ENCODE results near the gene ARHGEF25.
"Not testable (repeated sequence)": the region's sequence is repeated elsewhere in the genome, so short reads cannot be mapped to it uniquely, and the experiment has no call there.

DNA sequence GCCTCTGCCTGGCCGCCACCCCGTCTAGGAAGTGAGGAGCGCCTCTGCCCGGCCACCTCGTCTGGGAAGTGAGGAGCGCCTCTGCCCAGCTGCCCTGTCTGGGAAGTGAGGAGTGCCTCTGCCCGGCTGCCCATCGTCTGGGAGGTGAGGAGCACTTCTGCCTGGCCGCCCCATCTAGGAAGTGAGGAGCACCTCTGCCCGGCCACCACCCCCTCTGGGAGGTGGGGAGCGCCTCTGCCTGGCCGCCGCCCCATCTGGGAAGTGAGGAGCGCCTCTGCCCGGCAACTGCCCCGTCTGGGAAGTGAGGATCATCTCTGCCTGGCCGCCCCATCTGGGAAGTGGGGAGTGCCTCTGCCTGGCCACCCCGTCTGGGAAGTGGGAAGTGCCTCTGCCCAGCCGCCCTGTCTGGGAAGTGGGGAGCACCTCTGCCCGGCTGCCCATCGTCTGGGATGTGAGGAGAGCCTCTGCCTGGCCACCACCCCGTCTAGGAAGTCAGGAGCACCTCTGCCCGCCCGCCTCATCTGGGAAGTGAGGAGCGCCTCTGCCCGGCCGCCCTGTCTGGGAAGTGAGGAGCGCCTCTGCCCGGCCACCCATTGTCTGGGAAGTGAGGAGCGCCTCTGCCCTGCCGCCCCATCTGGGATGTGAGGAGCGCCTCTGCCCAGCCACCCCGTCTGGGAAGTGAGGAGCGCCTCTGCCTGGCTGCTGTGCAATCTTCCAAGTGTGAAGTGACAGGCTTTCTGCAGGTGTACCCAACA, 54.0 kb downstream of the ARHGEF25 start:
- TF ChIP-seq MAFK (IDR thresholded peaks at IDR 0.05; ENCODE audit: partially characterized antibody); HMGXB4 (CRISPR knock-in tag; IDR thresholded peaks at IDR 0.05; ENCODE audit: borderline replicate concordance); POLR2A (IDR thresholded peaks at IDR 0.05; ENCODE audit: low read length); USF2 (IDR thresholded peaks at IDR 0.05): not testable (repeated sequence)
- TF ChIP-seq, protein P1, sequence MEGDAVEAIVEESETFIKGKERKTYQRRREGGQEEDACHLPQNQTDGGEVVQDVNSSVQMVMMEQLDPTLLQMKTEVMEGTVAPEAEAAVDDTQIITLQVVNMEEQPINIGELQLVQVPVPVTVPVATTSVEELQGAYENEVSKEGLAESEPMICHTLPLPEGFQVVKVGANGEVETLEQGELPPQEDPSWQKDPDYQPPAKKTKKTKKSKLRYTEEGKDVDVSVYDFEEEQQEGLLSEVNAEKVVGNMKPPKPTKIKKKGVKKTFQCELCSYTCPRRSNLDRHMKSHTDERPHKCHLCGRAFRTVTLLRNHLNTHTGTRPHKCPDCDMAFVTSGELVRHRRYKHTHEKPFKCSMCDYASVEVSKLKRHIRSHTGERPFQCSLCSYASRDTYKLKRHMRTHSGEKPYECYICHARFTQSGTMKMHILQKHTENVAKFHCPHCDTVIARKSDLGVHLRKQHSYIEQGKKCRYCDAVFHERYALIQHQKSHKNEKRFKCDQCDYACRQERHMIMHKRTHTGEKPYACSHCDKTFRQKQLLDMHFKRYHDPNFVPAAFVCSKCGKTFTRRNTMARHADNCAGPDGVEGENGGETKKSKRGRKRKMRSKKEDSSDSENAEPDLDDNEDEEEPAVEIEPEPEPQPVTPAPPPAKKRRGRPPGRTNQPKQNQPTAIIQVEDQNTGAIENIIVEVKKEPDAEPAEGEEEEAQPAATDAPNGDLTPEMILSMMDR (IDR thresholded peaks at IDR 0.05), result not testable (repeated sequence)

Measured in A549 (cell line).